ENCODE data around the gene SSX2B.
"Not testable (repeated sequence)": the region's sequence is repeated elsewhere in the genome, so short reads cannot be mapped to it uniquely, and the experiment has no call there.

Gene SSX2B

GRCh38 chrX:52750952-52751351 is at the start of gene SSX2B:
Gene SSX2B (plus strand): TSS chrX:52751252. CDS start chrX:52752681, 1,429 bp downstream.
- DNase-seq (ENCODE audit: low read depth), result not testable (repeated sequence)

- DNase-seq (ENCODE audit: low read depth), result not testable (repeated sequence)
Observed at GRCh38 chrX:52707078-52707477, 44.0 kb upstream of the SSX2B start, which contains the start of gene SSX2. Gene SSX2 (minus strand): TSS chrX:52707178. CDS start chrX:52705749, 1,429 bp downstream.

GRCh38 chrX:52765983-52766382 is 14.9 kb downstream of the SSX2B start:
- DNase-seq (ENCODE audit: low read depth), result not testable (repeated sequence)

- not testable (repeated sequence) for DNase-seq (ENCODE audit: low read depth)
Observed at GRCh38 chrX:52773504-52773903, 22.5 kb downstream of the SSX2B start.

GRCh38 chrX:52797327-52797726 is 46.3 kb downstream of the SSX2B start, which contains the start of gene SPANXN5:
Gene SPANXN5 (minus strand): TSS chrX:52797427. CDS start chrX:52797348, 79 bp downstream.
- DNase-seq (ENCODE audit: low read depth), result not testable (repeated sequence)

GRCh38 chrX:52804876-52805275 is 53.8 kb downstream of the SSX2B start:
- DNase-seq (ENCODE audit: low read depth), result not testable (repeated sequence)
